KMS-11 (cell line): ENCODE data around the gene SH3BP2.
A peak's percentile ranks its signal among the peaks of the same experiment; 100 is the strongest.

Experiments used
- H2AFZ ChIP-seq: fragments of 200-600 bp; sonication (generic); 2 replicates; pipeline ENCODE4 v1.6.1; 2016; ENCODE audit warnings: antibody characterized with exemption, mixed run types, low read depth
- H3K27ac ChIP-seq: fragments of 200-600 bp; sonication (generic); 2 replicates; pipeline ENCODE4 v1.6.1; 2016; ENCODE audit warnings: mild to moderate bottlenecking, mixed run types
- H3K27me3 ChIP-seq: fragments of 200-600 bp; sonication (generic); 2 replicates; pipeline ENCODE4 v1.6.1; 2017; ENCODE audit warnings: mild to moderate bottlenecking, low read depth, mixed run types, moderate library complexity; ENCODE audit not compliant: insufficient read depth
- H3K36me3 ChIP-seq: fragments of 200-600 bp; sonication (generic); 2 replicates; pipeline ENCODE4 v1.6.1; 2017; ENCODE audit warnings: mild to moderate bottlenecking, mixed run types; ENCODE audit not compliant: insufficient read depth
- H3K4me1 ChIP-seq: fragments of 200-600 bp; sonication (generic); 2 replicates; pipeline ENCODE4 v1.6.1; 2016; ENCODE audit warnings: mild to moderate bottlenecking, low read depth, mixed run types; ENCODE audit not compliant: poor library complexity, severe bottlenecking
- H3K4me2 ChIP-seq: fragments of 200-600 bp; sonication (generic); 2 replicates; pipeline ENCODE4 v1.7.0; 2016; ENCODE audit warnings: mild to moderate bottlenecking, mixed run types
- H3K4me3 ChIP-seq: fragments of 200-600 bp; sonication (generic); IDR thresholded peaks from 2 replicates; pipeline ENCODE4 v1.6.1; 2017; ENCODE audit warnings: low read depth, low read length, mixed read lengths; ENCODE audit not compliant: insufficient read depth
- H3K79me2 ChIP-seq: fragments of 200-600 bp; sonication (generic); 2 replicates; pipeline ENCODE4 v1.6.1; 2016; ENCODE audit warnings: low read depth, mixed run types; ENCODE audit not compliant: insufficient read depth
- H3K9ac ChIP-seq: fragments of 200-600 bp; sonication (generic); 2 replicates; pipeline ENCODE4 v1.6.1; 2016; ENCODE audit warnings: mild to moderate bottlenecking, mixed run types
- H4K20me1 ChIP-seq: fragments of 200-600 bp; sonication (generic); 2 replicates; pipeline ENCODE4 v1.6.1; 2016; ENCODE audit warnings: mild to moderate bottlenecking, mixed run types; ENCODE audit not compliant: insufficient read depth
- CTCF ChIP-seq: fragments of 200-600 bp; sonication (generic); conservative IDR thresholded peaks from 2 replicates; pipeline ENCODE4 v1.6.1; 2017; ENCODE audit warnings: low read depth, mild to moderate bottlenecking, antibody characterized with exemption, low read length, moderate library complexity, mixed read lengths

Gene SH3BP2

GRCh38 chr4:2745516-2745915 is 47.4 kb upstream of the SH3BP2 start:
- Histone ChIP-seq H3K4me2 (peak overlapping the region; percentile 72), H2AFZ (no peak overlapping the region), H3K4me1 (peaks cover 51% of the 10 kb centered on the region), H3K9ac (peak overlapping the region; percentile 44; the same call in 1 of the 2 replicates), H3K27me3 (no peaks in the 10 kb centered on the region), H3K27ac (peak overlapping the region; percentile 87), H3K36me3 (no peaks in the 10 kb centered on the region), H3K4me3 (no peak overlapping the region), H4K20me1 (no peaks in the 10 kb centered on the region), H3K79me2 (peaks cover 2% of the 10 kb centered on the region; the same call in 1 of the 2 replicates)
- TF ChIP-seq CTCF, result no peak

DNA sequence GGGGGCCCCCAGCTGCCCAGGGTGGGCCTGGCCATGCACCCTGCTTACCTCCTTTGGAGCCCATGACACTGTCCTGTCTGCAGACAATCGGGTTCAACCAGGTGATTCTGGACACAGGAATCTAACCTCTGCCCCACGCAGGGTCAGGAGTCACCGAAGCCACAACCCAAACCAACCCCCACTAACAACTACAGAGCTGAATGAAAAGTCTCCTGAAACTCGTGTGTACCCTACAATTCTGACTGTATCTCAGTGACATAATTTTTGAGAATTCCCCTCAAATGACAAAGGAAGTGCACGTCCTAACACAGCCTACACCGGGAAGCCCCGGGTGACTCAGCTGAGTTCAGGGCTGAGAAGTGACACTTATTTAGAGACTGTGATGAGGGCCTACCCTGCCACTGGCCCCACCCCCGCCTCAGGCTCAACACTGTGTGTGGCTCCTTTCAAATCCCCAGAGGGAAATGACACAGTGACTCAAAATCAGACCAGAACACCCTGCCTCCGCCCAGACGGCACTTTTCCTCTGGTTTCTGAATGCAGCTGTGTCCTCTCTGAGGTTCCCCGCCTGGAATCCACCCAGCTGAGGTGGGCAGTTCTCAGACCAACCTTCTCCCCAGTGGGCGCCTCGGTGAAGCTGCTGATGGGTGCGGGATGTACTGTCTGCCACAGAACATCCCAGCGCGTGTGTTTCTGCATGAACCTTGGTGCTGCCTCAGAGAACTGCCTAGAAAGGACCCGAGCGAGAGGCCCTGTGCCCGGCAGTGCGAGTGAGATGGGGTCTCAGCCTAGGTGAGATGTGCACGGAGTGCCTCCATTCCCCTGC is 46.7 kb upstream of the SH3BP2 start:
- peak overlapping the region; percentile 7; the same call in 1 of the 2 replicates for H2AFZ ChIP-seq

DNA sequence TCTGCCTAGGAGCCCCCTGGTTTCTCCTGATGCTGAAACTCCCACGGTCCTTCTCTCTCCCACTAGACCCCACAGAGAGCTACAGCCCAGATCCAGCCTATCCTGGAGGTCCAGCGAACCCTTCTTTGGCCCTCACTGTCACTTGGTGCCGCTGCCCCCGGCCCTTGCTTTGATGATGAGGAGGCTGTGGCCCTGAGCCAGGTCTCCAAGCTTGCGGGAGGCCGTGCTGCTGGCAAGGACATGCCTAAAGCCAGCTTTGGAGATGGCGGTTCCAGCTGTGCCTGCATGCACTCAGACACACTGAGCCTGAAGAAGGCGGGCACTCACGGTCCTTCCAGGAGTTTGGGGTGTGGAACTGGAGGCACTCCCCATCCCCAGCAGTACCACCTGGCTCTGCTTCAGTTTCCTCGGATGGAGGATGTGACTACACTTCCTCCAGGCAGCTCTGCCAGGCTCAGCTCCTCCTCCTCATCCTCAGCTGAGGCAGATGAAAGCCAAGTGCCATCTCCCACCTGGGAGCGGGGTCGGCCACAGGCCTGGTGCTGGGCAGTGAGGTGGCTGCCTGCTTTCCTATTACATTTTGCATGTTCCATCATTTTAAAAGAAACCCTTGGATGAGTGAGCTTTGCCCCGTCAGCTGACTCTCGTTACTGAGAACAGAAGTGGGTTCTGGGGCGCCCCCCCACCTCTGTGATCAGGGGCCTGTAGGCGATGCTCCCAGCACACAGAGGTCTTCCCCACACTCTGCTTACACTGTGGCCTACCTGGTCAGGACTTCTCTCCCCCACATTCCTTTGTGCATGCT is 45.8 kb upstream of the SH3BP2 start:
- Histone ChIP-seq H3K4me1 (peaks cover 51% of the 10 kb centered on the region), H3K36me3 (no peaks in the 10 kb centered on the region), H2AFZ (no peak overlapping the region), H3K4me3 (no peak overlapping the region), H3K79me2 (peaks cover 6% of the 10 kb centered on the region; the same call in 1 of the 2 replicates), H4K20me1 (no peaks in the 10 kb centered on the region), H3K27ac (peak overlapping the region; percentile 87), H3K9ac (no peak overlapping the region; the same call in 1 of the 2 replicates), H3K27me3 (no peaks in the 10 kb centered on the region), H3K4me2 (peak overlapping the region; percentile 72)
- TF ChIP-seq CTCF, result no peak

More for the DNA sequence above, 46.7 kb upstream of the SH3BP2 start:
- no peaks in the 10 kb centered on the region for H4K20me1 ChIP-seq
- H3K27me3 ChIP-seq, result no peaks in the 10 kb centered on the region
- peak overlapping the region; percentile 87 for H3K27ac ChIP-seq
- no peak overlapping the region for H3K4me3 ChIP-seq
- peaks cover 6% of the 10 kb centered on the region; the same call in 1 of the 2 replicates for H3K79me2 ChIP-seq
- peak overlapping the region; percentile 72 for H3K4me2 ChIP-seq
- TF ChIP-seq CTCF, result no peak
- peak overlapping the region; percentile 44; the same call in 1 of the 2 replicates for H3K9ac ChIP-seq
- peaks cover 51% of the 10 kb centered on the region for H3K4me1 ChIP-seq
- no peaks in the 10 kb centered on the region for H3K36me3 ChIP-seq

- no peak overlapping the region for H3K27ac ChIP-seq
- TF ChIP-seq CTCF, result no peak
- no peaks in the 10 kb centered on the region for H4K20me1 ChIP-seq
- no peak overlapping the region for H3K9ac ChIP-seq
- H3K4me2 ChIP-seq, result no peak overlapping the region
- peaks cover 12% of the 10 kb centered on the region; the same call in 1 of the 2 replicates for H3K79me2 ChIP-seq
- H3K27me3 ChIP-seq, result no peaks in the 10 kb centered on the region
- H3K36me3 ChIP-seq, result no peaks in the 10 kb centered on the region
- peaks cover 30% of the 10 kb centered on the region for H3K4me1 ChIP-seq
- H3K4me3 ChIP-seq, result no peak overlapping the region
- no peak overlapping the region for H2AFZ ChIP-seq
Observed at GRCh38 chr4:2750719-2751605, 41.9 kb upstream of the SH3BP2 start.
